Caco-2 (cell line): ENCODE results near the gene NOL7. TPM values are rescaled to one million over a fixed set of nuclear protein-coding genes. Genes with fewer than 3 reads are reported as not detected.

Source experiments
- BruUV-seq: library from RNA; stranded (reverse); fragments of 400-500 nt; replicated peaks from 2 replicates; lab custom pipeline; 2021; lab: Mats Ljungman, UMichigan
- CTCF ChIA-PET: fragments of 300-600 bp; sonication (Branson Sonifier 250); formaldehyde crosslinking; loops from one replicate; lab custom pipeline; 2022; ENCODE audit warnings: antibody characterized with exemption; lab: Charles Lee
- POLR2A ChIA-PET: fragments of 300-600 bp; sonication (Branson Sonifier 250); formaldehyde crosslinking; loops from one replicate; lab custom pipeline; 2022; ENCODE audit warnings: antibody characterized with exemption; lab: Charles Lee
- DNase-seq, 2 experiments: peaks; one replicate each; pipeline versions ENCODE4 v3.0.0 to v3.0.0-alpha.2; 2020 to 2022
- H3K27me3 ChIP-seq: replicated peaks from 2 replicates; pipeline ENCODE4 v1.6.0; 2011; ENCODE audit warnings: low read length; ENCODE audit not compliant: control insufficient read depth, insufficient read depth
- H3K36me3 ChIP-seq: 2 replicates; pipeline ENCODE4 v1.5.1; 2011; ENCODE audit warnings: low read length; ENCODE audit not compliant: control insufficient read depth, insufficient read depth
- H3K4me1 ChIP-seq: fragments of 250-450 bp; sonication (Bioruptor Pico); 2 replicates; pipeline ENCODE4 v1.5.1; 2020; ENCODE audit warnings: mild to moderate bottlenecking
- H3K4me3 ChIP-seq: 2 replicates; pipeline ENCODE4 v1.5.1; 2011; ENCODE audit warnings: low read depth, mild to moderate bottlenecking, control low read depth, low read length
- H3K9me3 ChIP-seq: fragments of 250-450 bp; sonication (Bioruptor Pico); 2 replicates; pipeline ENCODE4 v1.5.1; 2020; ENCODE audit warnings: mild to moderate bottlenecking, moderate library complexity
- H3K27ac Mint-ChIP-seq: one replicate; pipeline ENCODE4 v1.8.0; 2022; ENCODE audit warnings: mixed read lengths; ENCODE audit not compliant: unreplicated experiment
- H3K27me3 Mint-ChIP-seq: one replicate; pipeline ENCODE4 v1.8.0; 2022; ENCODE audit warnings: mixed read lengths; ENCODE audit not compliant: insufficient read depth, unreplicated experiment
- H3K36me3 Mint-ChIP-seq: one replicate; pipeline ENCODE4 v1.8.0; 2022; ENCODE audit warnings: mild to moderate bottlenecking, mixed read lengths; ENCODE audit not compliant: insufficient read depth, unreplicated experiment
- H3K4me1 Mint-ChIP-seq: one replicate; pipeline ENCODE4 v1.8.0; 2022; ENCODE audit warnings: low read depth, mixed read lengths; ENCODE audit not compliant: unreplicated experiment
- H3K4me3 Mint-ChIP-seq: one replicate; pipeline ENCODE4 v1.8.0; 2022; ENCODE audit warnings: mild to moderate bottlenecking, moderate library complexity, mixed read lengths; ENCODE audit not compliant: unreplicated experiment
- H3K9me3 Mint-ChIP-seq: one replicate; pipeline ENCODE4 v1.8.0; 2022; ENCODE audit warnings: mixed read lengths; ENCODE audit not compliant: unreplicated experiment
- CTCF ChIP-seq, 2 experiments: fragments of 200-600 bp in 1 of 2; IDR thresholded peaks; 1 replicate in 1 of 2; 2 replicates in 1 of 2; pipeline versions ENCODE4 v1.5.1 to v1.8.0; 2011 to 2022; ENCODE audit warnings: antibody characterized with exemption in 1 of 2, control low read depth in 1 of 2, inconsistent platforms in 1 of 2, low read depth in 1 of 2, low read length in 1 of 2, mild to moderate bottlenecking in 1 of 2, moderate library complexity in 1 of 2; ENCODE audit not compliant: insufficient read depth in 1 of 2, severe bottlenecking in 1 of 2, unreplicated experiment in 1 of 2
- intact Hi-C: fragments of 100-400 bp; cut with micrococcal nuclease; formaldehyde crosslinking; loops from one replicate; pipeline ENCODE4 v1.10.0; 2022; ENCODE audit not compliant: unreplicated experiment
- total RNA-seq: library from RNA; stranded (reverse); gene quantifications from 2 replicates; pipeline ENCODE4 v1.2.3, GENCODE V29; 2022

The NOL7 gene
- total RNA-seq, 1 experiment from 2014 or later, result 92.9 TPM

- Mint-ChIP-seq H3K9me3 (no peaks in the 10 kb centered on the region), H3K4me3 (no peak overlapping the region), H3K4me1 (peaks cover 10% of the 10 kb centered on the region), H3K27ac (no peak overlapping the region), H3K36me3 (peaks cover 39% of the 10 kb centered on the region), H3K27me3 (no peaks in the 10 kb centered on the region)
- ChIA-PET POLR2A (no interaction called here), CTCF (no interaction called here)
- H3K9me3 ChIP-seq, result no peaks in the 10 kb centered on the region; the same call in 1 of the 2 replicates
- H3K27me3 ChIP-seq, result no peaks in the 10 kb centered on the region
- intact Hi-C loops, result no loop called here
- no peak for TF ChIP-seq CTCF (IDR thresholded peaks at IDR 0.05; ENCODE audit: insufficient read depth in 1 of 2, low read depth in 1 of 2, low read length in 1 of 2, severe bottlenecking in 1 of 2, unreplicated experiment in 1 of 2)
- no peak for DNase-seq
- BruUV-seq, result no TSS peak
- H3K36me3 ChIP-seq, result no peaks in the 10 kb centered on the region
- H3K4me1 ChIP-seq, result peaks cover 18% of the 10 kb centered on the region
- no peak overlapping the region for H3K4me3 ChIP-seq
Measured at GRCh38 chr6:13600036-13600435, 15.1 kb upstream of the NOL7 start.

GRCh38 chr6:13604135-13604534 lies 11.0 kb upstream of the NOL7 start:
- H3K4me1 Mint-ChIP-seq, result peaks cover 17% of the 10 kb centered on the region

More at GRCh38 chr6:13604135-13604534, 11.0 kb upstream of the NOL7 start:
- BruUV-seq, result no TSS peak
- Mint-ChIP-seq H3K27ac (peak overlapping the region; percentile 26), H3K4me3 (no peak overlapping the region), H3K27me3 (no peaks in the 10 kb centered on the region), H3K36me3 (peaks cover 30% of the 10 kb centered on the region), H3K9me3 (no peaks in the 10 kb centered on the region)
- ChIA-PET POLR2A (interaction anchor here (1.6 to 1.8 kb wide), 2 partner anchors 11 to 30 kb away, joined by 6 to 22 read pairs; partner anchors contain the start of genes NOL7 and SIRT5), CTCF (interaction anchor here (1.0 to 1.7 kb wide), 3 partner anchors 11 to 30 kb away, joined by 3 to 6 read pairs (median 5); partner anchors contain the start of genes NOL7 and SIRT5)
- DNase-seq, result no peak
- no peak overlapping the region for H3K4me3 ChIP-seq
- TF ChIP-seq CTCF (IDR thresholded peaks at IDR 0.05; ENCODE audit: insufficient read depth in 1 of 2, low read depth in 1 of 2, low read length in 1 of 2, severe bottlenecking in 1 of 2, unreplicated experiment in 1 of 2), result no peak
- intact Hi-C loops, result no loop called here
- H3K4me1 ChIP-seq, result peaks cover 23% of the 10 kb centered on the region
- no peaks in the 10 kb centered on the region; the same call in 1 of the 2 replicates for H3K9me3 ChIP-seq
- H3K36me3 ChIP-seq, result no peaks in the 10 kb centered on the region
- no peaks in the 10 kb centered on the region for H3K27me3 ChIP-seq
